Ectodermal cell (in vitro differentiated cells): ENCODE results near the gene PRPF18. TPM values are rescaled to one million over a fixed set of nuclear protein-coding genes. Genes with fewer than 3 reads are reported as not detected.
"Not testable (repeated sequence)": the region's sequence is repeated elsewhere in the genome, so short reads cannot be mapped to it uniquely, and the experiment has no call there.

Experiments used
- H3K27ac ChIP-seq: 2 replicates; pipeline ENCODE4 v1.7.0; 2013; ENCODE audit warnings: mild to moderate bottlenecking, low read depth, low read length; ENCODE audit not compliant: insufficient read depth, poor library complexity, severe bottlenecking
- H3K27me3 ChIP-seq: 2 replicates; pipeline ENCODE4 v1.7.0; 2013; ENCODE audit warnings: mild to moderate bottlenecking, low read length; ENCODE audit not compliant: insufficient read depth, control insufficient read depth, poor library complexity, severe bottlenecking
- H3K36me3 ChIP-seq: one replicate; pipeline ENCODE4 v1.7.0; 2013; ENCODE audit warnings: low read length; ENCODE audit not compliant: control insufficient read depth, insufficient read depth
- H3K4me1 ChIP-seq: one replicate; pipeline ENCODE4 v1.7.0; 2013; ENCODE audit warnings: low read length; ENCODE audit not compliant: control insufficient read depth, insufficient read depth
- H3K4me3 ChIP-seq: 2 replicates; pipeline ENCODE4 v1.7.0; 2013; ENCODE audit warnings: low read depth, low read length, control low read depth; ENCODE audit not compliant: insufficient read depth
- H3K9me3 ChIP-seq: 2 replicates; pipeline ENCODE4 v1.7.0; 2013; ENCODE audit warnings: mild to moderate bottlenecking, low read length, moderate library complexity; ENCODE audit not compliant: control insufficient read depth
- WGBS, 2 experiments: methylation state at CpG; one replicate each; pipeline ENCODE4 v1.1.7; 2013; ENCODE audit warnings: missing lambda C conversion rate in 2 of 2; 5-methylcytosine and 5-hydroxymethylcytosine counted together
- polyA plus RNA-seq, 4 experiments: library from polyadenylated mRNA; stranded (reverse); fragments of 50-300 nt; gene quantifications; one replicate each; pipeline ENCODE4 v1.2.3, GENCODE V29; 2013

The PRPF18 gene
- 18.1 TPM for polyA plus RNA-seq (2013, experiment 1 of 4)
- 20.2 TPM for polyA plus RNA-seq (2013, experiment 2 of 4)
- polyA plus RNA-seq (2013, experiment 3 of 4): 14.1 TPM
- 14.3 TPM for polyA plus RNA-seq (2013, experiment 4 of 4)

GRCh38 chr10:13586676-13587355 is at the start of gene PRPF18:
PRPF18 (plus strand) TSS chr10:13586965; CDS start chr10:13587087, 122 bp downstream.
- WGBS, 2 experiments: 1% methylated on average over 38 of the region's 38 CpGs
- Histone ChIP-seq H3K9me3 (no peaks in the 10 kb centered on the region), H3K4me1 (peaks cover 5% of the 10 kb centered on the region), H3K27ac (no peak within 1 kb of the TSS), H3K4me3 (peak within 1 kb of the TSS; percentile 82), H3K36me3 (no peaks in the 10 kb centered on the region), H3K27me3 (peaks cover 9% of the 10 kb centered on the region)

- H3K36me3 ChIP-seq, H3K9me3 ChIP-seq, H3K27ac ChIP-seq, H3K27me3 ChIP-seq, H3K4me3 ChIP-seq, H3K4me1 ChIP-seq: not testable (repeated sequence)
- WGBS, 2 experiments: 89 to 91% methylated on average over 9 of the region's 9 CpGs
Observed at GRCh38 chr10:13537985-13538384, 48.8 kb upstream of the PRPF18 start.

GRCh38 chr10:13542533-13542932 is 44.2 kb upstream of the PRPF18 start:
- H3K27me3 ChIP-seq: no peaks in the 10 kb centered on the region
- H3K4me1 ChIP-seq: no peaks in the 10 kb centered on the region
- no peak overlapping the region for H3K27ac ChIP-seq
- no peak overlapping the region for H3K4me3 ChIP-seq
- WGBS, 2 experiments: 93 to 94% methylated on average over 5 of the region's 5 CpGs
- no peaks in the 10 kb centered on the region for H3K36me3 ChIP-seq
- H3K9me3 ChIP-seq: no peaks in the 10 kb centered on the region

GRCh38 chr10:13550802-13551201 is 36.0 kb upstream of the PRPF18 start:
- WGBS, 2 experiments: 98 to 99% methylated on average over 2 of the region's 2 CpGs
- H3K27ac ChIP-seq: no peak overlapping the region
- H3K4me1 ChIP-seq: no peaks in the 10 kb centered on the region
- H3K4me3 ChIP-seq: no peak overlapping the region
- H3K27me3 ChIP-seq: no peaks in the 10 kb centered on the region
- no peaks in the 10 kb centered on the region for H3K36me3 ChIP-seq
- H3K9me3 ChIP-seq: no peaks in the 10 kb centered on the region

- 80 to 87% methylated on average over 2 of the region's 2 CpGs for WGBS, 2 experiments
- Histone ChIP-seq H3K9me3 (no peaks in the 10 kb centered on the region), H3K27ac (peak overlapping the region; percentile 16), H3K4me3 (no peak overlapping the region), H3K4me1 (no peaks in the 10 kb centered on the region), H3K36me3 (no peaks in the 10 kb centered on the region), H3K27me3 (no peaks in the 10 kb centered on the region)
Observed at GRCh38 chr10:13555884-13556510, 30.8 kb upstream of the PRPF18 start.

- Histone ChIP-seq H3K27me3 (no peaks in the 10 kb centered on the region), H3K9me3 (no peaks in the 10 kb centered on the region), H3K4me1 (no peaks in the 10 kb centered on the region), H3K27ac (no peak overlapping the region), H3K4me3 (no peak overlapping the region), H3K36me3 (no peaks in the 10 kb centered on the region)
- WGBS, 2 experiments: no CpG with 5 or more reads among the region's 2 CpGs
Observed at GRCh38 chr10:13559124-13559700, 27.6 kb upstream of the PRPF18 start.

GRCh38 chr10:13560597-13560996 is 26.2 kb upstream of the PRPF18 start:
- no peak overlapping the region for H3K27ac ChIP-seq
- H3K27me3 ChIP-seq: no peaks in the 10 kb centered on the region
- H3K9me3 ChIP-seq: no peaks in the 10 kb centered on the region
- H3K4me1 ChIP-seq: no peaks in the 10 kb centered on the region
- no peak overlapping the region for H3K4me3 ChIP-seq
- no peaks in the 10 kb centered on the region for H3K36me3 ChIP-seq

GRCh38 chr10:13563481-13564445 is 23.0 kb upstream of the PRPF18 start:
- H3K9me3 ChIP-seq: no peaks in the 10 kb centered on the region

GRCh38 chr10:13564576-13564975 is 22.2 kb upstream of the PRPF18 start:
- H3K27ac ChIP-seq: no peak overlapping the region
- no peaks in the 10 kb centered on the region for H3K36me3 ChIP-seq
- 77 to 78% methylated on average over 3 of the region's 3 CpGs for WGBS, 2 experiments
- no peaks in the 10 kb centered on the region for H3K4me1 ChIP-seq
- H3K4me3 ChIP-seq: no peak overlapping the region
- H3K27me3 ChIP-seq: no peaks in the 10 kb centered on the region
- no peaks in the 10 kb centered on the region for H3K9me3 ChIP-seq

More at GRCh38 chr10:13563481-13564445, 23.0 kb upstream of the PRPF18 start:
- 91 to 92% methylated on average over 11 of the region's 11 CpGs for WGBS, 2 experiments
- H3K36me3 ChIP-seq: no peaks in the 10 kb centered on the region
- H3K27me3 ChIP-seq: no peaks in the 10 kb centered on the region
- no peak overlapping the region for H3K4me3 ChIP-seq
- no peak overlapping the region for H3K27ac ChIP-seq
- H3K4me1 ChIP-seq: no peaks in the 10 kb centered on the region
